Ishikawa (cell line): ENCODE data around the gene SNRPD3.

Experiments
- EP300 ChIP-seq: IDR thresholded peaks from 2 replicates; pipeline ENCODE4 v1.6.1; 2012; ENCODE audit warnings: borderline replicate concordance
- MAX ChIP-seq: IDR thresholded peaks from 2 replicates; pipeline ENCODE4 v1.6.1; 2012
- RAD21 ChIP-seq: IDR thresholded peaks from 2 replicates; pipeline ENCODE4 v1.6.1; 2012; ENCODE audit warnings: low read depth
- REST ChIP-seq: IDR thresholded peaks from 2 replicates; pipeline ENCODE4 v1.6.1; 2012; ENCODE audit warnings: low read depth, mild to moderate bottlenecking
- YY1 ChIP-seq: IDR thresholded peaks from 2 replicates; pipeline ENCODE4 v1.6.1; 2012; ENCODE audit warnings: low read depth

GRCh38 chr22:24599514-24599913 is 43.7 kb downstream of the SNRPD3 start:
- TF ChIP-seq MAX (no peak), REST (no peak), RAD21 (no peak), EP300 (no peak), YY1 (no peak)
